Smooth muscle cell of trachea (primary cell): ENCODE measurements around the gene PPP1R27. TPM values are rescaled to one million over a fixed set of nuclear protein-coding genes. Genes with fewer than 3 reads are reported as not detected.

Experiments
- total RNA-seq: library from RNA; depleted of rRNA; stranded (reverse); fragments of >200 nt; gene quantifications from 2 replicates; pipeline ENCODE4 v1.2.1, GENCODE V29; 2014

PPP1R27 gene, protein sequence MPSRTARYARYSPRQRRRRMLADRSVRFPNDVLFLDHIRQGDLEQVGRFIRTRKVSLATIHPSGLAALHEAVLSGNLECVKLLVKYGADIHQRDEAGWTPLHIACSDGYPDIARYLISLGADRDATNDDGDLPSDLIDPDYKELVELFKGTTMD
- total RNA-seq, result 0.17 TPM in 1 of 2 replicates, not detected in the other

DNA sequence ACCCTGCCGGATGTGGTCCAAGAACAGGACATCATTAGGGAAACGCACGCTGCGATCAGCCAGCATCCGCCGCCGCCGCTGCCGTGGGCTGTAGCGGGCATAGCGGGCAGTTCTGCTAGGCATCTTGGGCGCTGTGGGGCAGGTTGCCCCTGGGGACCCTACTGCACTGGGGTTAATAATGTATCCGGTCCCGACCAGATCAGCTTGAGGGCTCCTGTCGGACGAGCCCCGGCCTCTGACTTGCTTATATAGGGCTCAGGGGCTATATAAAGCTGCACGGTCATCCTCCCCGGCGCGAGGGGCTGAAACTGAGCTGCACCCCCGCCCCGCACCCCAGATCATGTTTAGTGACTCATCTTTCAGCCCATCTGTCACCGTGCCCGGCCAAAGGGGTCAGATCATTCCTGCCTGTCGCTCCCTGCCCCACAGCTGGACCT is at the start of gene PPP1R27:
Gene PPP1R27 (minus strand): TSS at position 220 of the 437 bp plus-strand sequence. CDS start 97 bp downstream, at position 123.

DNA sequence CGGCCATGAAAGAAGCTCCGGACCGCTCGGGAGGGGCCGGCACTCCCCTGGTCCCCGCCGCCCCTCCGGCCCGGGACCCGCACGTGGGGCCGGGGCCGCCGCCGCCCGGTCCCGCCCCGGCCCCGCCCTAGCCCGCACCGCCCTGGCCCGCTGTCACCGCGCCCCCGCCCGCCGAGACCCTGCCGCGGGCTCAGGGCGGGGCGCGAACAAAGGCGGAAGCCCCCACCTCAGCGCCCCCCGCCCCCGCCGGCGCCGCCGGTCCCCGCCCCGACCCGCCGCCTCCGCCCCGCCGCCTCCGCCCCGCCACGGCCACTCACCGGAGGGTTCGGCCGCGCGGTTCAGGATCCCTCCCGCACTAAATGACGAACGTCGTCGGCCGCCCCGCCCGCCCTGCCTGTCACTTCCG is 36.1 kb upstream of the PPP1R27 start, which contains the start of gene ARHGDIA:
Gene ARHGDIA (minus strand): TSS at position 357 of the 406 bp plus-strand sequence. CDS start 1,407 bp downstream, outside the sequence.

DNA sequence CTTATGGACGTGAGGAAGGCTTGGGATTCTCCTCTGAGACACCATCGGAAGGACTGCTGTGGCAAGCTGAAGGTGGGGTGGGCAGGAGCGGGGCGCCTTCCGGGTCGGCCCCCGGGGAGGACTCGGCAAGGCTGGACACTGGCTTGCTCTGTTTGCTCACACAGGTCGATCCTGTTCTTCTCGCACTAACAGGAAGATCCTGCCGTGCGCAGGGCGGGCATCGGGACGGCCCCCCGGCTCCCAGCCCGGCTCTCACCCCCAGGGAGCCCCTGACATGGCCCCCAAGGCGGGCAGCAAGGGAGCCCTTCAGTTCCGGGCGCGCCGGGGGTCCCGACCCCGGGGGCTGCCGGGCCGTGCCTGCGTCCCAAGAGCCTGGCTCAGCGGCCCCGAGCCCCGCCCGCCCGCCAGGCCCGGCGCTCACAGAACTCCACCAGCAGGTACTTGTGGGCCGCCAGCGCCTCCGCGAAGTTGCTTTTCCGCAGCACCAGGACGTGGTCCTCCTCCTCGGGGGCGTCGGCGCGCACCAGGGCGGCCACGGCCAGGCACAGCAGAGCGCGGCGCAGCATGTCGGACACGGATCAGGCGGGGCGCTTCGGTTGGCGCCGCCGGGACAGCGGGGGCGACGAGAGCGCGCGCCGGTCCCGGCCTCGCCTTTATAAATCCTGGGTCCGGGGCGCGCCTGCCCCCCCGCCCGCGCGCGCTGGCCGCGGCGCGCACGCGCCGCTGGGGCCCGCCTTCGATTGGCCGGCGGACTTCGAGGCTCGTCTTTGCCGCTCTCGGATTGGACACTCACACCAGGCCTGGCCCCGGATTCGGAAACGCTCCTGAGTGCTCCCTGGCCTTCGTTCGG is 25.3 kb upstream of the PPP1R27 start, which contains the start of gene P4HB:
Gene P4HB (minus strand): TSS at position 630 of the 850 bp plus-strand sequence. CDS start 64 bp downstream, at position 566.

DNA sequence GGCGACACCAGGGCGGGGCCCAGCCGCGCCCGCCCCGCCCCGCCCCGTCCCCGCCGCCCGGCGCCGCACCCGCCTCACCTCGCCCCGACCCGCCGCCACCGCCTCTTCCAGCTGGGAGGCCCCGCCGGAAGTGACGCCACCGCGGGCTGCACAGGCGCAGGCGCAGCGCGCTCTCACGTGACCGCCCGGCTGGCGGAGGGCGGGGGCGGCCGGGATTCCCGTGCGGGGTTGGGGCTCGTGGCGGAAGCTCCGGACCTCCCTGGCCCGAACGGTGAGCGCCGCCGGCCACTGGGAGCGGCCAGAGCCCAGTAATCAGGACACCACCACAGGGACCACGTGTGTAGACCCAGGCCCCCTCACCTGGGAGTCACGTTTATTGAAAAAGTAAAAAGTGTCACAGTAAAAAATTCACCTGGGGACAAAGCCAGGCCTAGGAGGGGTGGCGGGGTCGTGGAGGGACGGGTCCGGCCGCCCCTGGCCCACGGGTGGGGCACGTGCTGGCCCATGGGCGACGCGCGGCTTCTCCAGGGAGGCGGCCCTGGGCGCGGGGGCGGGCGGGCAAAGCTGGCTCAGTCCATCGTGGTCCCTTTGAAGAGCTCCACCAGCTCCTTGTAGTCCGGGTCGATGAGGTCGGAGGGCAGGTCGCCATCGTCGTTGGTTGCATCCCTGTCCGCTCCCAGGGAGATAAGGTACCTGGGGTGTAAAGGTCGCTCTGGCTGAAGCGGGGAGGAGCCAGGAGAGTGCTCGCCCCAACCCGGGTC is 1.5 kb downstream of the PPP1R27 start, which contains the start of gene MCRIP1:
Gene MCRIP1 (minus strand): TSS at position 132 of the 761 bp plus-strand sequence. CDS start 8,785 bp downstream, outside the sequence.

DNA sequence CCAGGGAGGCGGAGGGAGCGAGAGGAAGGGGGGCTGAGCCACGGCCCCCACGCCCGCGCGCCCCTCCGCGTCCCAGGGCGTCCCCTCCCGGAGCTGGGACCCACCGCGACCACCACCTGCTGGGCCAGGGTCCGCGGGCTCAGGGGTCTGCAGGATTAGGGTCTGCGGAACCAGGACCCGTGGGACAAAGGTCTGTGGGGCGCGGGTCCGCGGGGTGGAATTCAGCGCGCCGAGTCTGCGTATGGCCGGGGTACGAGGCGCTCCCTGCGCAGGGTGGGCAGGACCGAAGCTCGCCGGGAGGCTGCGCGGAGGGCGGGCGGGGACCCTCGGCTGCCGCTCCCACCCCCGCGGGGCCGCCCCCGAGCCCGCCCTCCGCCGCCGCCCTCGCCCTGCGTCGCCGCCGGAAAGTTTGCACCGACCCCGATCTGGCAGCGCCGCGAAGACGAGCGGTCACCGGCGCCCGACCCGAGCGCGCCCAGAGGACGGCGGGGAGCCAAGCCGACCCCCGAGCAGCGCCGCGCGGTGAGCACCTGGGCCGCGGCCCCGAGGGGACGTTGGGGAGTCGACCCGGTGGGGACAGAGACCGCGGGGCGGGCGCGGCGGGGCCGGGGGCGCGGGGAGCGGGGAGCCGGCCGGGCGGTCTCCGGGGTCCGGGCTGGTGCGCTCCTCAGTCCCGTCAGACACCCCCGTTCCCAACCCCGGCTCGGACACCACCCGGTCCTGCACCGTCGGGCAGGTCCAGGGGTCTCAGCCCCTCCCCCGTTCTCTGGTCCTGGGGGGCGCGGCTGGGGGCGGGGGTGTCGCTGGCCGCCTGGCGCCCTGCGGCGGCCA is 30.9 kb downstream of the PPP1R27 start, which contains the start of gene GCGR:
Gene GCGR (plus strand): TSS at position 423 of the 831 bp plus-strand sequence. CDS start 4,869 bp downstream, outside the sequence.

Other genes with a start within 250 kb of the PPP1R27 start
- 58.0 and 77.1 TPM in 2 replicates for gene NPLOC4, start 197.9 kb downstream of the PPP1R27 start, total RNA-seq
- gene TSPAN10, start 197.9 kb downstream of the PPP1R27 start, total RNA-seq, result 2.5 and 2.6 TPM in 2 replicates
- gene PDE6G, start 178.5 kb downstream of the PPP1R27 start, total RNA-seq, result 0.17 TPM in 1 of 2 replicates, not detected in the other
- 35.5 and 37.7 TPM in 2 replicates for gene OXLD1, start 168.4 kb downstream of the PPP1R27 start, total RNA-seq
- gene CCDC137, start 168.3 kb downstream of the PPP1R27 start, total RNA-seq, result 8.3 and 9.5 TPM in 2 replicates
- gene ARL16, start 151.3 kb downstream of the PPP1R27 start, total RNA-seq, result 21.0 and 33.6 TPM in 2 replicates
- 94.4 and 131 TPM in 2 replicates for gene HGS, start 151.0 kb downstream of the PPP1R27 start, total RNA-seq
- gene MRPL12, start 131.7 kb downstream of the PPP1R27 start, total RNA-seq, result 6.8 and 12.4 TPM in 2 replicates
- 6.6 and 19.3 TPM in 2 replicates for gene SLC25A10, start 122.8 kb downstream of the PPP1R27 start, total RNA-seq
- not detected in 2 replicates for gene GCGR, start 30.9 kb downstream of the PPP1R27 start, total RNA-seq
- 80.3 and 126 TPM in 2 replicates for gene MCRIP1, start 1.8 kb downstream of the PPP1R27 start, total RNA-seq
- gene P4HB, start 25.5 kb upstream of the PPP1R27 start, total RNA-seq, result 1,342 and 1,881 TPM in 2 replicates
- gene ARHGDIA, start 36.3 kb upstream of the PPP1R27 start, total RNA-seq, result 187 and 318 TPM in 2 replicates
- 102 and 168 TPM in 2 replicates for gene ALYREF, start 56.5 kb upstream of the PPP1R27 start, total RNA-seq
- gene ANAPC11, start 56.7 kb upstream of the PPP1R27 start, total RNA-seq, result 138 and 243 TPM in 2 replicates
- gene NPB, start 67.2 kb upstream of the PPP1R27 start, total RNA-seq, result 0.87 and 2.5 TPM in 2 replicates
- 63.5 and 63.7 TPM in 2 replicates for gene PCYT2, start 76.3 kb upstream of the PPP1R27 start, total RNA-seq
- 26.8 and 27.1 TPM in 2 replicates for gene SIRT7, start 83.1 kb upstream of the PPP1R27 start, total RNA-seq
- gene MAFG, start 92.7 kb upstream of the PPP1R27 start, total RNA-seq, result 16.1 and 25.3 TPM in 2 replicates
- gene PYCR1, start 102.2 kb upstream of the PPP1R27 start, total RNA-seq, result 65.9 and 124 TPM in 2 replicates
- not detected in 2 replicates for gene MYADML2, start 112.2 kb upstream of the PPP1R27 start, total RNA-seq
- gene NOTUM, start 126.1 kb upstream of the PPP1R27 start, total RNA-seq, result 0.99 TPM in 1 of 2 replicates, not detected in the other
- 29.4 and 30.8 TPM in 2 replicates for gene ASPSCR1, start 142.6 kb upstream of the PPP1R27 start, total RNA-seq
- 13.4 and 47.6 TPM in 2 replicates for gene CENPX, start 187.8 kb upstream of the PPP1R27 start, total RNA-seq
- 16.2 and 17.0 TPM in 2 replicates for gene LRRC45, start 188.3 kb upstream of the PPP1R27 start, total RNA-seq
- 7.6 and 12.6 TPM in 2 replicates for gene RAC3, start 196.6 kb upstream of the PPP1R27 start, total RNA-seq
- gene DCXR, start 202.6 kb upstream of the PPP1R27 start, total RNA-seq, result 52.3 and 70.0 TPM in 2 replicates
- 36.8 and 69.6 TPM in 2 replicates for gene RFNG, start 216.8 kb upstream of the PPP1R27 start, total RNA-seq
- gene GPS1, start 216.8 kb upstream of the PPP1R27 start, total RNA-seq, result 101 and 117 TPM in 2 replicates
- gene DUS1L, start 230.8 kb upstream of the PPP1R27 start, total RNA-seq, result 46.8 and 52.1 TPM in 2 replicates